Liver (tissue), 3 donors: ENCODE data around the gene NUP160.

Source experiments
- CTCF ChIP-seq: fragments of 150-350 bp; IDR thresholded peaks from 2 replicates; pipeline ENCODE4 v1.5.1; 2017; ENCODE audit warnings: improper control_type of control experiment, low read depth, low read length; ENCODE audit not compliant: missing input control
- FOXA1 ChIP-seq: IDR thresholded peaks from 2 replicates; pipeline ENCODE4 v1.6.1; 2016; ENCODE audit warnings: antibody characterized with exemption
- HNF4A ChIP-seq, 2 donors: conservative IDR thresholded peaks; 2 replicates each; pipeline ENCODE4 v1.6.1; 2016; ENCODE audit warnings: antibody characterized with exemption in 2 of 2, mild to moderate bottlenecking in 2 of 2
- TF ChIP-seq, protein P1 (sequence below): IDR thresholded peaks from 2 replicates; pipeline ENCODE4 v1.6.1; 2016; ENCODE audit warnings: antibody characterized with exemption
- donor health status: healthy.
- donor health status: healthy.

DNA sequence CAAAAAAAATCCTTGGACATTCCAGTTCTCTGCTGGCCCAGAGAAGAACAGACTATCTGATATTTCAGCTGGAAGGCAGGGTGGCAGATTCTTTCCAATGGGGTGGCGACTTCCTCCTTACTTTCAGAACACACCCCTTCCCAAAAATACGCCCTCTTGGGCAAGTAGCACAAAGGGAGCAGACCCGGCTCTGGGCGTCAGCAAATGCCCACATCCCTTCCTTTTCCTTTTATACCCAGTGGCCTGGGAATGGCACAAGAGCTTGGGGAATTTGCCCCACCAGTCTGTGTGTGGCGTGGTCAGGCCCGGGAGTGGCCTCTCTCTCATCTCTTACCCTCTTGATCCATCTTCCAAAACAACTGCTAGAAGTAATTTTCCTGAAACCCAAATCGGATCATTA, 33.0 kb upstream of the NUP160 start:
- no peak for TF ChIP-seq HNF4A (conservative IDR thresholded peaks at IDR 0.05)
- no peak for TF ChIP-seq CTCF
- TF ChIP-seq FOXA1: no peak
- TF ChIP-seq, protein P1, sequence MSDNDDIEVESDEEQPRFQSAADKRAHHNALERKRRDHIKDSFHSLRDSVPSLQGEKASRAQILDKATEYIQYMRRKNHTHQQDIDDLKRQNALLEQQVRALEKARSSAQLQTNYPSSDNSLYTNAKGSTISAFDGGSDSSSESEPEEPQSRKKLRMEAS: no peak
